Caco-2 (cell line): Measurements from ENCODE around the gene SIL1. TPM values are rescaled to one million over a fixed set of nuclear protein-coding genes. Genes with fewer than 3 reads are reported as not detected.
A peak's percentile ranks its signal among the peaks of the same experiment; 100 is the strongest.

ENCODE experiments used
- BruUV-seq: library from RNA; stranded (reverse); fragments of 400-500 nt; replicated peaks from 2 replicates; lab custom pipeline; 2021; lab: Mats Ljungman, UMichigan
- CTCF ChIA-PET: fragments of 300-600 bp; sonication (Branson Sonifier 250); formaldehyde crosslinking; loops from one replicate; lab custom pipeline; 2022; ENCODE audit warnings: antibody characterized with exemption; lab: Charles Lee
- POLR2A ChIA-PET: fragments of 300-600 bp; sonication (Branson Sonifier 250); formaldehyde crosslinking; loops from one replicate; lab custom pipeline; 2022; ENCODE audit warnings: antibody characterized with exemption; lab: Charles Lee
- DNase-seq, 2 experiments: peaks; one replicate each; pipeline versions ENCODE4 v3.0.0 to v3.0.0-alpha.2; 2020 to 2022
- H3K27me3 ChIP-seq: replicated peaks from 2 replicates; pipeline ENCODE4 v1.6.0; 2011; ENCODE audit warnings: low read length; ENCODE audit not compliant: control insufficient read depth, insufficient read depth
- H3K36me3 ChIP-seq: 2 replicates; pipeline ENCODE4 v1.5.1; 2011; ENCODE audit warnings: low read length; ENCODE audit not compliant: control insufficient read depth, insufficient read depth
- H3K4me1 ChIP-seq: fragments of 250-450 bp; sonication (Bioruptor Pico); 2 replicates; pipeline ENCODE4 v1.5.1; 2020; ENCODE audit warnings: mild to moderate bottlenecking
- H3K4me3 ChIP-seq: 2 replicates; pipeline ENCODE4 v1.5.1; 2011; ENCODE audit warnings: low read depth, mild to moderate bottlenecking, control low read depth, low read length
- H3K9me3 ChIP-seq: fragments of 250-450 bp; sonication (Bioruptor Pico); 2 replicates; pipeline ENCODE4 v1.5.1; 2020; ENCODE audit warnings: mild to moderate bottlenecking, moderate library complexity
- H3K27ac Mint-ChIP-seq: one replicate; pipeline ENCODE4 v1.8.0; 2022; ENCODE audit warnings: mixed read lengths; ENCODE audit not compliant: unreplicated experiment
- H3K27me3 Mint-ChIP-seq: one replicate; pipeline ENCODE4 v1.8.0; 2022; ENCODE audit warnings: mixed read lengths; ENCODE audit not compliant: insufficient read depth, unreplicated experiment
- H3K36me3 Mint-ChIP-seq: one replicate; pipeline ENCODE4 v1.8.0; 2022; ENCODE audit warnings: mild to moderate bottlenecking, mixed read lengths; ENCODE audit not compliant: insufficient read depth, unreplicated experiment
- H3K4me1 Mint-ChIP-seq: one replicate; pipeline ENCODE4 v1.8.0; 2022; ENCODE audit warnings: low read depth, mixed read lengths; ENCODE audit not compliant: unreplicated experiment
- H3K4me3 Mint-ChIP-seq: one replicate; pipeline ENCODE4 v1.8.0; 2022; ENCODE audit warnings: mild to moderate bottlenecking, moderate library complexity, mixed read lengths; ENCODE audit not compliant: unreplicated experiment
- H3K9me3 Mint-ChIP-seq: one replicate; pipeline ENCODE4 v1.8.0; 2022; ENCODE audit warnings: mixed read lengths; ENCODE audit not compliant: unreplicated experiment
- CTCF ChIP-seq, 2 experiments: fragments of 200-600 bp in 1 of 2; IDR thresholded peaks; 1 replicate in 1 of 2; 2 replicates in 1 of 2; pipeline versions ENCODE4 v1.5.1 to v1.8.0; 2011 to 2022; ENCODE audit warnings: antibody characterized with exemption in 1 of 2, control low read depth in 1 of 2, inconsistent platforms in 1 of 2, low read depth in 1 of 2, low read length in 1 of 2, mild to moderate bottlenecking in 1 of 2, moderate library complexity in 1 of 2; ENCODE audit not compliant: insufficient read depth in 1 of 2, severe bottlenecking in 1 of 2, unreplicated experiment in 1 of 2
- intact Hi-C: fragments of 100-400 bp; cut with micrococcal nuclease; formaldehyde crosslinking; loops from one replicate; pipeline ENCODE4 v1.10.0; 2022; ENCODE audit not compliant: unreplicated experiment
- total RNA-seq: library from RNA; stranded (reverse); gene quantifications from 2 replicates; pipeline ENCODE4 v1.2.3, GENCODE V29; 2022

Gene SIL1
- total RNA-seq, 1 experiment from 2014 or later = 29.7 TPM

DNA sequence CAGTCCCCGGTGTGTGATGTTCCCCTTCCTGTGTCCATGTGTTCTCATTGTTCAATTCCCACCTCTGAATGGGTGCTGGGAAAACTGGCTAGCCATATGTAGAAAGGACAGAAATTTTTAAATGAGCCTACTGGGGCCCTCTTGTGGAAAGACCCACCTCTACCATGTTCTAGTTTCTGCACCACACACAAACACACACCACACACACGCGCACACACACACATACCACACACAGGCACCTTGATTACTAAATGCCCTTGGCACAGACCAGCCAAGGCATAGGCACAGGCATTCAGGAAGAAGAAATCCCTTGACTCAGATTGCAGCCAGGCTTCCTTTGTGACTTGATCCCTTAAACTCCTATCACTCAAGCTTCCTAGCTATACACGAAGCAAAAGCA, 60.5 kb downstream of the SIL1 start:
- POLR2A ChIA-PET = no interaction called here
- peak; percentile 14 to 38 for TF ChIP-seq CTCF (IDR thresholded peaks at IDR 0.05; ENCODE audit: insufficient read depth in 1 of 2, low read depth in 1 of 2, low read length in 1 of 2, severe bottlenecking in 1 of 2, unreplicated experiment in 1 of 2)
- no peaks in the 10 kb centered on the region for H3K27me3 ChIP-seq
- no peaks in the 10 kb centered on the region for H3K4me1 ChIP-seq
- intact Hi-C loops = loop anchor here (10.0 kb wide), 1 partner anchor 263 kb away; the partner anchor contains the start of gene LRRTM2
- Mint-ChIP-seq H3K27me3 (no peaks in the 10 kb centered on the region), H3K4me3 (no peak overlapping the region), H3K9me3 (no peaks in the 10 kb centered on the region), H3K36me3 (no peaks in the 10 kb centered on the region), H3K4me1 (no peaks in the 10 kb centered on the region), H3K27ac (no peak overlapping the region)
- no TSS peak for BruUV-seq
- peak in 1 of 2 experiments; percentile 33 for DNase-seq
- no peaks in the 10 kb centered on the region for H3K36me3 ChIP-seq
- CTCF ChIA-PET = no interaction called here
- no peaks in the 10 kb centered on the region for H3K9me3 ChIP-seq
- H3K4me3 ChIP-seq = no peak overlapping the region

GRCh38 chr5:139134906-139135305, 63.3 kb downstream of the SIL1 start:
- no peaks in the 10 kb centered on the region for H3K9me3 ChIP-seq
- no TSS peak for BruUV-seq
- no peaks in the 10 kb centered on the region for H3K36me3 ChIP-seq
- Mint-ChIP-seq H3K4me1 (no peaks in the 10 kb centered on the region), H3K4me3 (no peak overlapping the region), H3K27ac (no peak overlapping the region), H3K9me3 (no peaks in the 10 kb centered on the region), H3K36me3 (no peaks in the 10 kb centered on the region), H3K27me3 (no peaks in the 10 kb centered on the region)
- H3K4me3 ChIP-seq = no peak overlapping the region
- H3K27me3 ChIP-seq = no peaks in the 10 kb centered on the region
- no peaks in the 10 kb centered on the region for H3K4me1 ChIP-seq
- intact Hi-C loops = loop anchor here (10.0 kb wide), 1 partner anchor 260 kb away; the partner anchor contains the start of gene LRRTM2
- CTCF ChIA-PET = interaction anchor here (0.6 kb wide), 1 partner anchor 245 kb away, joined by 4 read pairs; no protein-coding TSS in a partner anchor
- TF ChIP-seq CTCF (IDR thresholded peaks at IDR 0.05; ENCODE audit: insufficient read depth in 1 of 2, low read depth in 1 of 2, low read length in 1 of 2, severe bottlenecking in 1 of 2, unreplicated experiment in 1 of 2) = no peak
- POLR2A ChIA-PET = interaction anchor here (0.5 to 0.6 kb wide), 2 partner anchors 45 to 207 kb away, joined by 4 to 15 read pairs; no protein-coding TSS in a partner anchor
- no peak for DNase-seq

DNA sequence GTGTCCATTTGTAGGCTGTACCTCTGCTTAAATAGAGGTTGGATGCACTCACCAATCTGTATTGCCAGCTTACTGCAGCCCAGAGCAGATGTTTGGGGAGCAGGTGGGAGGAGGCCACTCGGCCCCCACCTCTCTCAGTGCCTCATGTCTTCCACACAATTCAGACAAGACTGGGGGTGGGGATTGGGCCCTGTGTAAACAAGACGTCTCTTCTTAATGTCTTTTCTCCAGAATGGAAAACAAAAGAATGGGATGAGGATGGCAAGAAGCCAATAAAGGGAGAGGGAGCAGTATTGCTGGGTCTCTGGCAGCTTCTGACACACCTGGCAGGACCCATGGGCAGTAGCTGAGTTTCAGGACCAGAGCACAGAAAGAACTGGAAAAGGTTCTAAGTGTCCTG, 64.9 kb downstream of the SIL1 start:
- H3K27me3 ChIP-seq = no peaks in the 10 kb centered on the region
- no peak overlapping the region for H3K4me3 ChIP-seq
- H3K4me1 ChIP-seq = no peaks in the 10 kb centered on the region
- no peak for DNase-seq
- POLR2A ChIA-PET = no interaction called here
- intact Hi-C loops = loop anchor here (10.0 kb wide), 1 partner anchor 258 kb away; the partner anchor contains the start of gene LRRTM2
- no peaks in the 10 kb centered on the region for H3K36me3 ChIP-seq
- Mint-ChIP-seq H3K4me1 (no peaks in the 10 kb centered on the region), H3K27me3 (no peaks in the 10 kb centered on the region), H3K36me3 (no peaks in the 10 kb centered on the region), H3K9me3 (no peaks in the 10 kb centered on the region), H3K4me3 (no peak overlapping the region), H3K27ac (no peak overlapping the region)
- CTCF ChIA-PET = no interaction called here
- H3K9me3 ChIP-seq = no peaks in the 10 kb centered on the region
- TF ChIP-seq CTCF (IDR thresholded peaks at IDR 0.05; ENCODE audit: insufficient read depth in 1 of 2, low read depth in 1 of 2, low read length in 1 of 2, severe bottlenecking in 1 of 2, unreplicated experiment in 1 of 2) = no peak
- BruUV-seq = no TSS peak
